D721Med (cell line): ENCODE data around the gene TM6SF1.

ENCODE experiments used
- DNase-seq: peaks from one replicate; pipeline ENCODE4 v3.0.0; 2011; ENCODE audit warnings: low spot score; ENCODE audit not compliant: insufficient read length
- FAIRE-seq: peaks from 2 replicates; lab custom pipeline; 2011; peaks lifted over from hg19 to GRCh38; lab: Jason Lieb, UNC
- CTCF ChIP-seq: IDR thresholded peaks from 2 replicates; pipeline ENCODE4 v1.5.1; 2012; ENCODE audit warnings: mild to moderate bottlenecking, control low read depth; ENCODE audit not compliant: insufficient read depth; ENCODE audit errors: missing control alignments

TM6SF1 gene

GRCh38 chr15:83092309-83092976, 15.0 kb upstream of the TM6SF1 start:
- no peak for DNase-seq
- FAIRE-seq: no peak
- no peak for TF ChIP-seq CTCF

GRCh38 chr15:83094583-83094982, 12.9 kb upstream of the TM6SF1 start:
- DNase-seq (no peak), FAIRE-seq (no peak)
- TF ChIP-seq CTCF: no peak

GRCh38 chr15:83098079-83098478, 9.4 kb upstream of the TM6SF1 start:
- no peak for TF ChIP-seq CTCF
- DNase-seq: no peak
- no peak for FAIRE-seq

- DNase-seq (no peak), FAIRE-seq (no peak)
- no peak for TF ChIP-seq CTCF
These were observed 8.2 kb upstream of the TM6SF1 start for GRCh38 chr15:83099290-83099689.

- FAIRE-seq: no peak
- no peak for TF ChIP-seq CTCF
- no peak for DNase-seq
These were observed 7.3 kb upstream of the TM6SF1 start for GRCh38 chr15:83100097-83100646.

- no peak for TF ChIP-seq CTCF
- FAIRE-seq (no peak), DNase-seq (no peak)
These were observed 5.1 kb upstream of the TM6SF1 start for GRCh38 chr15:83102346-83102745.

GRCh38 chr15:83104141-83104540, 3.3 kb upstream of the TM6SF1 start:
- no peak for TF ChIP-seq CTCF
- DNase-seq (no peak), FAIRE-seq (no peak)
